Liver (tissue), 9 donors: ENCODE results near the gene AOPEP. TPM values are rescaled to one million over a fixed set of nuclear protein-coding genes. Genes with fewer than 3 reads are reported as not detected.

Experiments
- DNase-seq: peaks from one replicate; pipeline ENCODE4 v3.0.0-alpha.2; 2017; ENCODE audit warnings: low spot score
- H3K27ac ChIP-seq, 2 donors: one replicate each; pipeline ENCODE4 v1.7.0; 2013; ENCODE audit warnings: inconsistent platforms in 2 of 2, low read length in 2 of 2, control low read depth in 1 of 2, low read depth in 1 of 2, mild to moderate bottlenecking in 1 of 2
- H3K27me3 ChIP-seq, 4 donors: one replicate each; pipeline versions ENCODE4 v1.6.1 to v1.7.0; 2013; ENCODE audit warnings: low read length in 3 of 4, inconsistent platforms in 1 of 4, mild to moderate bottlenecking in 1 of 4, moderate library complexity in 1 of 4; ENCODE audit not compliant: control insufficient read depth in 4 of 4, insufficient read depth in 4 of 4
- H3K36me3 ChIP-seq, 4 donors: one replicate each; pipeline versions ENCODE4 v1.6.1 to v1.7.0; 2013; ENCODE audit warnings: low read length in 3 of 4, mild to moderate bottlenecking in 3 of 4, low read depth in 1 of 4, moderate library complexity in 1 of 4; ENCODE audit not compliant: control insufficient read depth in 4 of 4, insufficient read depth in 3 of 4
- H3K4me1 ChIP-seq, 4 donors: one replicate each; pipeline versions ENCODE4 v1.6.1 to v1.7.0; 2013; ENCODE audit warnings: low read length in 3 of 4, mild to moderate bottlenecking in 3 of 4, moderate library complexity in 1 of 4; ENCODE audit not compliant: control insufficient read depth in 4 of 4, insufficient read depth in 4 of 4
- H3K4me3 ChIP-seq, 3 donors: one replicate each; pipeline versions ENCODE4 v1.6.1 to v1.7.0; 2013; ENCODE audit warnings: low read length in 3 of 3, control low read depth in 1 of 3, low read depth in 1 of 3, mild to moderate bottlenecking in 1 of 3
- H3K9ac ChIP-seq, 2 donors: one replicate each; pipeline ENCODE4 v1.7.0; 2013; ENCODE audit warnings: low read length in 2 of 2, mild to moderate bottlenecking in 2 of 2, moderate library complexity in 2 of 2, control low read depth in 1 of 2, low read depth in 1 of 2
- H3K9me3 ChIP-seq, 4 donors: one replicate each; pipeline versions ENCODE4 v1.6.1 to v1.7.0; 2013; ENCODE audit warnings: low read length in 3 of 4; ENCODE audit not compliant: control insufficient read depth in 4 of 4
- EGR1 ChIP-seq, 2 donors: IDR thresholded peaks; 2 replicates each; pipeline ENCODE4 v1.6.1; 2016 to 2018; ENCODE audit warnings: antibody characterized with exemption in 2 of 2, low read depth in 2 of 2
- FOXA1 ChIP-seq: IDR thresholded peaks from 2 replicates; pipeline ENCODE4 v1.6.1; 2016; ENCODE audit warnings: antibody characterized with exemption
- FOXA2 ChIP-seq: IDR thresholded peaks from 2 replicates; pipeline ENCODE4 v1.6.1; 2016; ENCODE audit warnings: antibody characterized with exemption
- GABPA ChIP-seq, 2 donors: IDR thresholded peaks in 1 of 2; conservative IDR thresholded peaks in 1 of 2; 2 replicates each; pipeline ENCODE4 v1.6.1; 2016; ENCODE audit warnings: antibody characterized with exemption in 2 of 2, mild to moderate bottlenecking in 1 of 2, moderate library complexity in 1 of 2
- HNF4A ChIP-seq, 2 donors: conservative IDR thresholded peaks; 2 replicates each; pipeline ENCODE4 v1.6.1; 2016; ENCODE audit warnings: antibody characterized with exemption in 2 of 2, mild to moderate bottlenecking in 2 of 2
- HNF4G ChIP-seq: IDR thresholded peaks from 2 replicates; pipeline ENCODE4 v1.6.1; 2016; ENCODE audit warnings: antibody characterized with exemption
- JUND ChIP-seq, 2 donors: IDR thresholded peaks; 2 replicates each; pipeline ENCODE4 v1.6.1; 2016; ENCODE audit warnings: antibody characterized with exemption in 2 of 2
- NR2F2 ChIP-seq: IDR thresholded peaks from 2 replicates; pipeline ENCODE4 v1.6.1; 2016; ENCODE audit warnings: antibody characterized with exemption
- RAD21 ChIP-seq, 2 donors: IDR thresholded peaks; 2 replicates each; pipeline ENCODE4 v1.6.1; 2016; ENCODE audit warnings: antibody characterized with exemption in 2 of 2, mild to moderate bottlenecking in 2 of 2
- RXRA ChIP-seq, 2 donors: IDR thresholded peaks; 2 replicates each; pipeline ENCODE4 v1.6.1; 2017 to 2018; ENCODE audit warnings: antibody characterized with exemption in 2 of 2, mild to moderate bottlenecking in 1 of 2
- TAF1 ChIP-seq: conservative IDR thresholded peaks from 2 replicates; pipeline ENCODE4 v1.6.1; 2016; ENCODE audit warnings: antibody characterized with exemption, mild to moderate bottlenecking
- YY1 ChIP-seq: IDR thresholded peaks from 2 replicates; pipeline ENCODE4 v1.6.1; 2016; ENCODE audit warnings: antibody characterized with exemption, mild to moderate bottlenecking
- WGBS: extraction: QIAGEN DNeasy Blood & Tissue Kit; methylation state at CpG from one replicate; pipeline ENCODE4 v1.1.7; 2013; 5-methylcytosine and 5-hydroxymethylcytosine counted together
- polyA plus RNA-seq, 2 donors: library from polyadenylated mRNA; stranded (reverse) in 1 of 2; unstranded in 1 of 2; fragments of 200-250 nt in 1 of 2; fragments of >200 nt in 1 of 2; fragmentation: Nextera tagmentation in 1 of 2; extraction: Ambion mirVana in 1 of 2; gene quantifications; one replicate each; pipeline versions ENCODE4 v1.2.1 to v1.2.3, GENCODE V29; 2013 to 2015
- total RNA-seq, 2 donors: library from RNA; depleted of rRNA; stranded (reverse); fragments of >200 nt; gene quantifications; one replicate each; pipeline ENCODE4 v1.2.3, GENCODE V29; 2014
- TF ChIP-seq, protein P1 (sequence below): IDR thresholded peaks from 2 replicates; pipeline ENCODE4 v1.6.1; 2016; ENCODE audit warnings: antibody characterized with exemption, mild to moderate bottlenecking
- TF ChIP-seq, protein P2 (sequence below): IDR thresholded peaks from 2 replicates; pipeline ENCODE4 v1.6.1; 2016; ENCODE audit warnings: antibody characterized with exemption
- TF ChIP-seq, protein P3 (sequence below): fragments of 150-350 bp; IDR thresholded peaks from 2 replicates; pipeline ENCODE4 v1.5.1; 2017; ENCODE audit warnings: improper control_type of control experiment, low read depth, low read length; ENCODE audit not compliant: missing input control
- TF ChIP-seq, protein P4 (sequence below): IDR thresholded peaks from 2 replicates; pipeline ENCODE4 v1.6.1; 2016; ENCODE audit warnings: antibody characterized with exemption
- TF ChIP-seq, protein P5 (sequence below): IDR thresholded peaks from 2 replicates; pipeline ENCODE4 v1.6.1; 2016; ENCODE audit warnings: antibody characterized with exemption
- donor health status: healthy.
- donor health status: healthy.
- donor health status: healthy.
- donor health status: healthy.
- donor health status: healthy.

Gene AOPEP
- total and polyA plus RNA-seq, 4 donors: 22.2 to 77.1 (median 34.8) TPM

DNA sequence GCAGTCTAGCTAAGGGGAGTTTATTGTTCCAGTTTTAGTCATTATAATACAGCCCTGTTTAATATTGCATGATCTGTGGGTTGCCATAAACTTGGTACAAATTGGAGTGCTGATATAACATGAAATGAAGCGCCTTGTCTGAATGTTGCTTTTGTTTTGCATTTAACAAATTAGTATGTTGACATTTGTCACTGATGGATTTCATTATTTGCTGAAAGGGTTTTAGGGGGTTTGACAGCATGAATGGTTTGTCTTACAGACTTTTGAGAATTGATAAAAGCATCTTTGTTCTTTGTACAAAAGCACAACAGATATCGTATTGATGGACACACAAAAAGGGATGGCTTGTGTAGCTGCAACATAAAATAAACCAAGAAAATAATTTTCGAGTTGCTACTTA lies 178.3 kb downstream of the AOPEP start:
- no peak for TF ChIP-seq FOXA2
- no peak for TF ChIP-seq HNF4G
- TF ChIP-seq, protein P1, sequence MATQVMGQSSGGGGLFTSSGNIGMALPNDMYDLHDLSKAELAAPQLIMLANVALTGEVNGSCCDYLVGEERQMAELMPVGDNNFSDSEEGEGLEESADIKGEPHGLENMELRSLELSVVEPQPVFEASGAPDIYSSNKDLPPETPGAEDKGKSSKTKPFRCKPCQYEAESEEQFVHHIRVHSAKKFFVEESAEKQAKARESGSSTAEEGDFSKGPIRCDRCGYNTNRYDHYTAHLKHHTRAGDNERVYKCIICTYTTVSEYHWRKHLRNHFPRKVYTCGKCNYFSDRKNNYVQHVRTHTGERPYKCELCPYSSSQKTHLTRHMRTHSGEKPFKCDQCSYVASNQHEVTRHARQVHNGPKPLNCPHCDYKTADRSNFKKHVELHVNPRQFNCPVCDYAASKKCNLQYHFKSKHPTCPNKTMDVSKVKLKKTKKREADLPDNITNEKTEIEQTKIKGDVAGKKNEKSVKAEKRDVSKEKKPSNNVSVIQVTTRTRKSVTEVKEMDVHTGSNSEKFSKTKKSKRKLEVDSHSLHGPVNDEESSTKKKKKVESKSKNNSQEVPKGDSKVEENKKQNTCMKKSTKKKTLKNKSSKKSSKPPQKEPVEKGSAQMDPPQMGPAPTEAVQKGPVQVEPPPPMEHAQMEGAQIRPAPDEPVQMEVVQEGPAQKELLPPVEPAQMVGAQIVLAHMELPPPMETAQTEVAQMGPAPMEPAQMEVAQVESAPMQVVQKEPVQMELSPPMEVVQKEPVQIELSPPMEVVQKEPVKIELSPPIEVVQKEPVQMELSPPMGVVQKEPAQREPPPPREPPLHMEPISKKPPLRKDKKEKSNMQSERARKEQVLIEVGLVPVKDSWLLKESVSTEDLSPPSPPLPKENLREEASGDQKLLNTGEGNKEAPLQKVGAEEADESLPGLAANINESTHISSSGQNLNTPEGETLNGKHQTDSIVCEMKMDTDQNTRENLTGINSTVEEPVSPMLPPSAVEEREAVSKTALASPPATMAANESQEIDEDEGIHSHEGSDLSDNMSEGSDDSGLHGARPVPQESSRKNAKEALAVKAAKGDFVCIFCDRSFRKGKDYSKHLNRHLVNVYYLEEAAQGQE: no peak
- TF ChIP-seq NR2F2: no peak
- TF ChIP-seq, protein P2, sequence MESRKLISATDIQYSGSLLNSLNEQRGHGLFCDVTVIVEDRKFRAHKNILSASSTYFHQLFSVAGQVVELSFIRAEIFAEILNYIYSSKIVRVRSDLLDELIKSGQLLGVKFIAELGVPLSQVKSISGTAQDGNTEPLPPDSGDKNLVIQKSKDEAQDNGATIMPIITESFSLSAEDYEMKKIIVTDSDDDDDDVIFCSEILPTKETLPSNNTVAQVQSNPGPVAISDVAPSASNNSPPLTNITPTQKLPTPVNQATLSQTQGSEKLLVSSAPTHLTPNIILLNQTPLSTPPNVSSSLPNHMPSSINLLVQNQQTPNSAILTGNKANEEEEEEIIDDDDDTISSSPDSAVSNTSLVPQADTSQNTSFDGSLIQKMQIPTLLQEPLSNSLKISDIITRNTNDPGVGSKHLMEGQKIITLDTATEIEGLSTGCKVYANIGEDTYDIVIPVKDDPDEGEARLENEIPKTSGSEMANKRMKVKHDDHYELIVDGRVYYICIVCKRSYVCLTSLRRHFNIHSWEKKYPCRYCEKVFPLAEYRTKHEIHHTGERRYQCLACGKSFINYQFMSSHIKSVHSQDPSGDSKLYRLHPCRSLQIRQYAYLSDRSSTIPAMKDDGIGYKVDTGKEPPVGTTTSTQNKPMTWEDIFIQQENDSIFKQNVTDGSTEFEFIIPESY: no peak
- TF ChIP-seq, protein P3, sequence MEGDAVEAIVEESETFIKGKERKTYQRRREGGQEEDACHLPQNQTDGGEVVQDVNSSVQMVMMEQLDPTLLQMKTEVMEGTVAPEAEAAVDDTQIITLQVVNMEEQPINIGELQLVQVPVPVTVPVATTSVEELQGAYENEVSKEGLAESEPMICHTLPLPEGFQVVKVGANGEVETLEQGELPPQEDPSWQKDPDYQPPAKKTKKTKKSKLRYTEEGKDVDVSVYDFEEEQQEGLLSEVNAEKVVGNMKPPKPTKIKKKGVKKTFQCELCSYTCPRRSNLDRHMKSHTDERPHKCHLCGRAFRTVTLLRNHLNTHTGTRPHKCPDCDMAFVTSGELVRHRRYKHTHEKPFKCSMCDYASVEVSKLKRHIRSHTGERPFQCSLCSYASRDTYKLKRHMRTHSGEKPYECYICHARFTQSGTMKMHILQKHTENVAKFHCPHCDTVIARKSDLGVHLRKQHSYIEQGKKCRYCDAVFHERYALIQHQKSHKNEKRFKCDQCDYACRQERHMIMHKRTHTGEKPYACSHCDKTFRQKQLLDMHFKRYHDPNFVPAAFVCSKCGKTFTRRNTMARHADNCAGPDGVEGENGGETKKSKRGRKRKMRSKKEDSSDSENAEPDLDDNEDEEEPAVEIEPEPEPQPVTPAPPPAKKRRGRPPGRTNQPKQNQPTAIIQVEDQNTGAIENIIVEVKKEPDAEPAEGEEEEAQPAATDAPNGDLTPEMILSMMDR: no peak
- TF ChIP-seq EGR1 (IDR thresholded peaks at IDR 0.05; ENCODE audit: low read depth in 2 of 2): no peak
- TF ChIP-seq JUND (IDR thresholded peaks at IDR 0.05): no peak
- no peak for TF ChIP-seq YY1
- no peak for TF ChIP-seq FOXA1
- TF ChIP-seq TAF1: no peak
- no peak for TF ChIP-seq GABPA (IDR thresholded peaks at IDR 0.05 in 1 of 2, conservative IDR thresholded peaks at IDR 0.05 in 1 of 2)
- TF ChIP-seq RXRA (IDR thresholded peaks at IDR 0.05): no peak
- TF ChIP-seq, protein P4, sequence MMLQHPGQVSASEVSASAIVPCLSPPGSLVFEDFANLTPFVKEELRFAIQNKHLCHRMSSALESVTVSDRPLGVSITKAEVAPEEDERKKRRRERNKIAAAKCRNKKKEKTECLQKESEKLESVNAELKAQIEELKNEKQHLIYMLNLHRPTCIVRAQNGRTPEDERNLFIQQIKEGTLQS: no peak
- Histone ChIP-seq H3K9ac (no peak overlapping the region), H3K27ac (no peak overlapping the region), H3K9me3 (no peaks in the 10 kb centered on the region), H3K4me3 (no peak overlapping the region), H3K36me3 (no peaks in the 10 kb centered on the region), H3K27me3 (no peaks in the 10 kb centered on the region), H3K4me1 (peaks cover 5 to 7% (median 6%) of the 10 kb centered on the region in 4 donors)
- no peak for DNase-seq
- 96% methylated on average over 3 of the region's 3 CpGs for WGBS

DNA sequence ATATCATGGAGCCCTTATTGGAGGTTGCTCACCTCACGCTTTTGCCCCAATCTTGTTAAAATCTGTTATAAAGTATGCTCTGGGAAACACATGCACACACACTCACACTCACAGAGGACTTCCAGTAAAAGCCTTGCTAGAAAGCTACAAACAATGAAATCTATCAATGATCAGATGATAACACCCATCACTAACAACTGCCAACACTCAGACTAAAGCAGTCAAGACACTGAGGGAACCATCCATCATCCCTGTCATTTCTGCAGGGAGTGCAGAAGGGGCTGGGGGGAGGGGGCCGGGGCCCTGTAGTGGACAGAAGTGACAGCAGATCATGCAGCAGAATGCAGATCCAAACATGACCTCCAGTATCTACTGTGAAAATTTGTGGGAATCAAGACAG lies 179.1 kb downstream of the AOPEP start:
- no peak for DNase-seq
- WGBS: 95% methylated on average over 2 of the region's 2 CpGs
- H3K4me3 ChIP-seq: no peak overlapping the region
- no peaks in the 10 kb centered on the region for H3K9me3 ChIP-seq
- no peak overlapping the region for H3K9ac ChIP-seq
- no peak for TF ChIP-seq FOXA2
- TF ChIP-seq RAD21 (IDR thresholded peaks at IDR 0.05): no peak
- TF ChIP-seq YY1: no peak
- TF ChIP-seq HNF4A (conservative IDR thresholded peaks at IDR 0.05): no peak
- TF ChIP-seq, protein P1: no peak
- TF ChIP-seq HNF4G: no peak
- TF ChIP-seq, protein P5, sequence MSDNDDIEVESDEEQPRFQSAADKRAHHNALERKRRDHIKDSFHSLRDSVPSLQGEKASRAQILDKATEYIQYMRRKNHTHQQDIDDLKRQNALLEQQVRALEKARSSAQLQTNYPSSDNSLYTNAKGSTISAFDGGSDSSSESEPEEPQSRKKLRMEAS: no peak
- TF ChIP-seq, protein P2: no peak
- no peak for TF ChIP-seq TAF1
- no peak for TF ChIP-seq GABPA (IDR thresholded peaks at IDR 0.05 in 1 of 2, conservative IDR thresholded peaks at IDR 0.05 in 1 of 2)
- no peak for TF ChIP-seq RXRA (IDR thresholded peaks at IDR 0.05)
- no peak for TF ChIP-seq EGR1 (IDR thresholded peaks at IDR 0.05; ENCODE audit: low read depth in 2 of 2)
- TF ChIP-seq FOXA1: no peak
- TF ChIP-seq NR2F2: no peak
- H3K27me3 ChIP-seq: no peaks in the 10 kb centered on the region
- no peaks in the 10 kb centered on the region for H3K36me3 ChIP-seq
- H3K4me1 ChIP-seq: peaks cover 0 to 2% (median 0%) of the 10 kb centered on the region in 4 donors
- no peak overlapping the region for H3K27ac ChIP-seq
